Mesenchymal stem cell (in vitro differentiated cells and primary cell): ENCODE results near the gene FER1L5.

ENCODE experiments used
- DNase-seq: peaks from one replicate; pipeline ENCODE4 v3.0.0-alpha.2; 2013
- H2AFZ ChIP-seq: one replicate; pipeline ENCODE4 v1.6.1; 2013; ENCODE audit warnings: low read depth, mild to moderate bottlenecking, control low read depth, inconsistent platforms, low read length, moderate library complexity
- H2AK5ac ChIP-seq: 2 replicates; pipeline ENCODE4 v1.6.1; 2013; ENCODE audit warnings: low read length, moderate library complexity, mild to moderate bottlenecking, inconsistent platforms; ENCODE audit not compliant: severe bottlenecking
- H2BK120ac ChIP-seq: one replicate; pipeline ENCODE4 v1.6.1; 2013; ENCODE audit warnings: low read depth, mild to moderate bottlenecking, inconsistent platforms, low read length, moderate library complexity
- H2BK12ac ChIP-seq, 2 experiments: one replicate each; pipeline ENCODE4 v1.6.1; 2013; ENCODE audit warnings: inconsistent platforms in 2 of 2, low read length in 2 of 2, mild to moderate bottlenecking in 2 of 2, moderate library complexity in 2 of 2, control low read depth in 1 of 2
- H2BK15ac ChIP-seq: one replicate; pipeline ENCODE4 v1.6.1; 2013; ENCODE audit warnings: mild to moderate bottlenecking, low read depth, inconsistent platforms; ENCODE audit not compliant: poor library complexity, severe bottlenecking
- H2BK5ac ChIP-seq: 2 replicates; pipeline ENCODE4 v1.6.1; 2013; ENCODE audit warnings: low read depth, mild to moderate bottlenecking, low read length, control low read depth, inconsistent platforms; ENCODE audit not compliant: poor library complexity, severe bottlenecking
- H3K14ac ChIP-seq, 2 experiments: one replicate each; pipeline ENCODE4 v1.6.1; 2013; ENCODE audit warnings: inconsistent platforms in 2 of 2, low read length in 2 of 2, control low read depth in 1 of 2, mild to moderate bottlenecking in 1 of 2, moderate library complexity in 1 of 2
- H3K18ac ChIP-seq, 2 experiments: one replicate each; pipeline ENCODE4 v1.6.1; 2013; ENCODE audit warnings: inconsistent platforms in 2 of 2, low read length in 2 of 2, control low read depth in 1 of 2, low read depth in 1 of 2, mild to moderate bottlenecking in 1 of 2
- H3K23ac ChIP-seq, 2 experiments: one replicate each; pipeline ENCODE4 v1.6.1; 2013; ENCODE audit warnings: inconsistent platforms in 2 of 2, low read length in 2 of 2, mild to moderate bottlenecking in 2 of 2, moderate library complexity in 2 of 2, control low read depth in 1 of 2
- H3K27ac ChIP-seq: 2 replicates; pipeline ENCODE4 v1.5.1; 2013; ENCODE audit warnings: mild to moderate bottlenecking, moderate library complexity, low read length, control low read depth, inconsistent platforms; ENCODE audit not compliant: poor library complexity, severe bottlenecking
- H3K27me3 ChIP-seq, 2 experiments: 2 replicates each; pipeline versions ENCODE4 v1.6.1 to v1.7.0; 2013; ENCODE audit warnings: low read length in 2 of 2, mild to moderate bottlenecking in 2 of 2, moderate library complexity in 2 of 2, control low read depth in 1 of 2, inconsistent platforms in 1 of 2; ENCODE audit not compliant: control insufficient read depth in 1 of 2, insufficient read depth in 1 of 2
- H3K36me3 ChIP-seq, 2 experiments: 2 replicates each; pipeline versions ENCODE4 v1.6.1 to v1.7.0; 2013; ENCODE audit warnings: low read length in 2 of 2, control low read depth in 1 of 2, inconsistent platforms in 1 of 2, low read depth in 1 of 2, mild to moderate bottlenecking in 1 of 2; ENCODE audit not compliant: insufficient read depth in 2 of 2, control insufficient read depth in 1 of 2
- H3K4ac ChIP-seq, 2 experiments: one replicate each; pipeline ENCODE4 v1.6.1; 2013; ENCODE audit warnings: inconsistent platforms in 2 of 2, low read length in 2 of 2, mild to moderate bottlenecking in 2 of 2, moderate library complexity in 2 of 2, control low read depth in 1 of 2, low read depth in 1 of 2
- H3K4me1 ChIP-seq: 2 replicates; pipeline ENCODE4 v1.6.1; 2013; ENCODE audit warnings: low read depth, low read length, control low read depth; ENCODE audit not compliant: control insufficient read depth, insufficient read depth
- H3K4me2 ChIP-seq: 2 replicates; pipeline ENCODE4 v1.6.1; 2013; ENCODE audit warnings: low read length, mild to moderate bottlenecking, inconsistent platforms; ENCODE audit not compliant: poor library complexity, severe bottlenecking
- H3K4me3 ChIP-seq, 2 experiments: 2 replicates each; pipeline versions ENCODE4 v1.5.1 to v1.7.0; 2013; ENCODE audit warnings: low read length in 2 of 2, mild to moderate bottlenecking in 2 of 2, control low read depth in 1 of 2, low read depth in 1 of 2; ENCODE audit not compliant: insufficient read depth in 1 of 2
- H3K79me1 ChIP-seq: replicated peaks from 2 replicates; pipeline ENCODE4 v1.6.1; 2013; ENCODE audit warnings: mild to moderate bottlenecking, control low read depth, low read length, inconsistent platforms; ENCODE audit not compliant: poor library complexity, severe bottlenecking
- H3K9ac ChIP-seq: 2 replicates; pipeline ENCODE4 v1.7.0; 2013; ENCODE audit warnings: mild to moderate bottlenecking, low read length, moderate library complexity
- H3K9me3 ChIP-seq: 2 replicates; pipeline ENCODE4 v1.7.0; 2013; ENCODE audit warnings: mild to moderate bottlenecking, low read length; ENCODE audit not compliant: control insufficient read depth
- H4K8ac ChIP-seq: one replicate; pipeline ENCODE4 v1.6.1; 2013; ENCODE audit warnings: inconsistent platforms, mild to moderate bottlenecking, low read length, moderate library complexity
- H4K91ac ChIP-seq: one replicate; pipeline ENCODE4 v1.6.1; 2013; ENCODE audit warnings: mild to moderate bottlenecking, low read length, inconsistent platforms
- WGBS: methylation state at CpG from one replicate; pipeline ENCODE4 v1.1.7; 2013; ENCODE audit warnings: mixed read lengths; 5-methylcytosine and 5-hydroxymethylcytosine counted together

Gene FER1L5

GRCh38 chr2:96700086-96700485, 57.5 kb downstream of the FER1L5 start:
- no peak overlapping the region for H3K4ac ChIP-seq
- H2BK120ac ChIP-seq: no peak overlapping the region
- H4K91ac ChIP-seq: no peak overlapping the region
- H2BK12ac ChIP-seq: no peak overlapping the region
- H3K36me3 ChIP-seq: peaks cover 15 to 46% of the 10 kb centered on the region in 2 experiments
- H2AFZ ChIP-seq: no peak overlapping the region
- no peak overlapping the region for H3K27ac ChIP-seq
- no peak overlapping the region for H2BK5ac ChIP-seq
- H3K4me2 ChIP-seq: no peak overlapping the region
- H3K9ac ChIP-seq: no peak overlapping the region
- no peak overlapping the region for H2BK15ac ChIP-seq
- H3K27me3 ChIP-seq: no peaks in the 10 kb centered on the region
- H3K4me1 ChIP-seq: no peaks in the 10 kb centered on the region
- no peak overlapping the region for H3K14ac ChIP-seq
- peaks cover 15% of the 10 kb centered on the region for H3K79me1 ChIP-seq
- 97% methylated on average over 7 of the region's 8 CpGs for WGBS
- H3K23ac ChIP-seq: no peak overlapping the region
- H3K9me3 ChIP-seq: no peaks in the 10 kb centered on the region
- no peak overlapping the region for H4K8ac ChIP-seq
- H2AK5ac ChIP-seq: no peak overlapping the region
- H3K4me3 ChIP-seq: no peak overlapping the region
- DNase-seq: no peak
- no peak overlapping the region for H3K18ac ChIP-seq

GRCh38 chr2:96701636-96702035, 59.1 kb downstream of the FER1L5 start:
- H2BK12ac ChIP-seq: no peak overlapping the region
- no peak overlapping the region for H2BK5ac ChIP-seq
- H2AK5ac ChIP-seq: no peak overlapping the region
- H3K9ac ChIP-seq: no peak overlapping the region
- no peak overlapping the region for H2BK120ac ChIP-seq
- no peak overlapping the region for H2AFZ ChIP-seq
- no peak overlapping the region for H4K91ac ChIP-seq
- peaks cover 31 to 56% of the 10 kb centered on the region in 2 experiments for H3K36me3 ChIP-seq
- no peak for DNase-seq
- no peak overlapping the region for H3K4ac ChIP-seq
- H3K14ac ChIP-seq: peak overlapping the region in 1 of 2 experiments; percentile 53
- H3K4me3 ChIP-seq: no peak overlapping the region
- 98% methylated on average over 4 of the region's 6 CpGs for WGBS
- H3K27me3 ChIP-seq: no peaks in the 10 kb centered on the region
- H3K4me1 ChIP-seq: no peaks in the 10 kb centered on the region
- H3K23ac ChIP-seq: no peak overlapping the region
- H3K18ac ChIP-seq: no peak overlapping the region
- H2BK15ac ChIP-seq: no peak overlapping the region
- no peak overlapping the region for H3K27ac ChIP-seq
- H4K8ac ChIP-seq: no peak overlapping the region
- H3K9me3 ChIP-seq: no peaks in the 10 kb centered on the region
- no peak overlapping the region for H3K4me2 ChIP-seq
- H3K79me1 ChIP-seq: peaks cover 23% of the 10 kb centered on the region

- Histone ChIP-seq H2BK120ac (no peak overlapping the region), H4K91ac (no peak overlapping the region), H3K14ac (no peak overlapping the region), H2AFZ (no peak overlapping the region), H2BK5ac (no peak overlapping the region), H3K4ac (no peak overlapping the region), H3K9ac (no peak overlapping the region), H3K36me3 (peaks cover 37 to 62% of the 10 kb centered on the region in 2 experiments), H3K23ac (no peak overlapping the region), H2BK15ac (no peak overlapping the region), H3K79me1 (peaks cover 23% of the 10 kb centered on the region), H3K18ac (no peak overlapping the region), H3K4me2 (no peak overlapping the region), H2AK5ac (no peak overlapping the region), H3K27ac (no peak overlapping the region), H3K4me1 (no peaks in the 10 kb centered on the region), H3K27me3 (no peaks in the 10 kb centered on the region), H4K8ac (no peak overlapping the region), H2BK12ac (no peak overlapping the region), H3K4me3 (no peak overlapping the region), H3K9me3 (no peaks in the 10 kb centered on the region)
- DNase-seq: no peak
- 97% methylated on average over 16 of the region's 17 CpGs for WGBS
Observed at GRCh38 chr2:96702098-96702785, 59.7 kb downstream of the FER1L5 start.

GRCh38 chr2:96703021-96703751, 60.6 kb downstream of the FER1L5 start:
- no peak overlapping the region for H2BK15ac ChIP-seq
- H3K27ac ChIP-seq: no peak overlapping the region
- H3K18ac ChIP-seq: no peak overlapping the region
- H3K4me2 ChIP-seq: no peak overlapping the region
- H3K4me3 ChIP-seq: no peak overlapping the region
- no peak overlapping the region for H2AFZ ChIP-seq
- no peak overlapping the region for H3K14ac ChIP-seq
- no peak overlapping the region for H3K23ac ChIP-seq
- H2AK5ac ChIP-seq: no peak overlapping the region
- H2BK5ac ChIP-seq: no peak overlapping the region
- H3K36me3 ChIP-seq: peaks cover 46 to 62% of the 10 kb centered on the region in 2 experiments
- peaks cover 24% of the 10 kb centered on the region for H3K79me1 ChIP-seq
- H4K91ac ChIP-seq: no peak overlapping the region
- WGBS: over 99% methylated on average over 10 of the region's 16 CpGs
- H2BK12ac ChIP-seq: no peak overlapping the region
- H4K8ac ChIP-seq: no peak overlapping the region
- no peaks in the 10 kb centered on the region for H3K4me1 ChIP-seq
- H3K9ac ChIP-seq: no peak overlapping the region
- no peak overlapping the region for H2BK120ac ChIP-seq
- no peaks in the 10 kb centered on the region for H3K27me3 ChIP-seq
- H3K4ac ChIP-seq: no peak overlapping the region
- H3K9me3 ChIP-seq: no peaks in the 10 kb centered on the region
- DNase-seq: no peak
